HepG2 (cell line): ENCODE results near the gene S1PR3. TPM values are rescaled to one million over a fixed set of nuclear protein-coding genes. Genes with fewer than 3 reads are reported as not detected.

Source experiments
- ATAC-seq: fragments of 200-7000 bp; cut with Tn5 transposase; 3 replicates; pipeline ENCODE4 v1.9.1; 2020; ENCODE audit warnings: mild to moderate bottlenecking, moderate library complexity
- BruUV-seq: library from RNA; stranded (reverse); fragments of 400-500 nt; replicated peaks from 2 replicates; lab custom pipeline; 2021; lab: Mats Ljungman, UMichigan
- CTCF ChIA-PET: fragments of 300-600 bp; formaldehyde crosslinking; extraction: SDS; loops from one replicate; lab custom pipeline; 2021; ENCODE audit warnings: low total read pairs, inconsistent platforms, low intra/inter-chr PET ratio; lab: Yijun Ruan, JAX
- POLR2A ChIA-PET: fragments of 350-600 bp; sonication (Branson Sonifier 250); formaldehyde crosslinking; loops from one replicate; lab custom pipeline; 2020; ENCODE audit warnings: antibody characterized with exemption, inconsistent platforms; lab: Yijun Ruan, JAX
- DNase-seq: peaks from one replicate; pipeline ENCODE4 v3.0.0-alpha.2; 2015; ENCODE audit warnings: low spot score
- FAIRE-seq: peaks from 3 replicates; lab custom pipeline; 2011; peaks lifted over from hg19 to GRCh38; lab: Jason Lieb, UNC
- H2AFZ ChIP-seq: one replicate; pipeline ENCODE4 v1.6.1; 2011; ENCODE audit warnings: low read length, inconsistent platforms
- H3K27ac ChIP-seq: fragments of 300-600 bp; 3 replicates; pipeline ENCODE4 v1.8.0; 2011; ENCODE audit warnings: mixed run types, mild to moderate bottlenecking, mixed read lengths, low read length, inconsistent platforms; ENCODE audit not compliant: insufficient read depth; ENCODE audit errors: extremely low read length
- H3K27me3 ChIP-seq, 2 experiments: fragments of 200-600 bp in 1 of 2; 2 replicates in 1 of 2; 3 replicates in 1 of 2; pipeline versions ENCODE4 v1.6.0 to v1.8.0; 2011; ENCODE audit warnings: low read length in 2 of 2, mild to moderate bottlenecking in 2 of 2, moderate library complexity in 2 of 2, inconsistent platforms in 1 of 2; ENCODE audit not compliant: insufficient read depth in 2 of 2, control insufficient read depth in 1 of 2
- H3K36me3 ChIP-seq, 2 experiments: fragments of 200-600 bp in 1 of 2; replicated peaks in 1 of 2; 2 replicates in 1 of 2; 3 replicates in 1 of 2; pipeline versions ENCODE4 v1.5.1 to v1.8.0; 2011; ENCODE audit warnings: low read length in 2 of 2, inconsistent platforms in 1 of 2; ENCODE audit not compliant: insufficient read depth in 2 of 2, control insufficient read depth in 1 of 2
- H3K4me1 ChIP-seq: 2 replicates; pipeline ENCODE4 v1.5.1; 2012; ENCODE audit warnings: low read length, inconsistent platforms; ENCODE audit not compliant: insufficient read depth
- H3K4me2 ChIP-seq: 2 replicates; pipeline ENCODE4 v1.6.0; 2011; ENCODE audit warnings: low read depth, low read length, inconsistent platforms
- H3K4me3 ChIP-seq, 3 experiments: fragments of 200-600 bp in 1 of 3; sonication (generic), shearing (Covaris generic) in 1 of 3; replicated peaks in 1 of 3; 2 replicates each; pipeline ENCODE4 v1.5.1; 2011 to 2016; ENCODE audit warnings: low read length in 3 of 3, inconsistent platforms in 2 of 3, low read depth in 2 of 3, mild to moderate bottlenecking in 2 of 3, control low read depth in 1 of 3, mixed read lengths in 1 of 3; ENCODE audit not compliant: insufficient read depth in 1 of 3
- H3K79me2 ChIP-seq: one replicate; pipeline ENCODE4 v1.6.1; 2011; ENCODE audit warnings: low read length, inconsistent platforms; ENCODE audit not compliant: insufficient read depth
- H3K9ac ChIP-seq: 2 replicates; pipeline ENCODE4 v1.6.0; 2011; ENCODE audit warnings: mild to moderate bottlenecking, low read depth, low read length, inconsistent platforms; ENCODE audit not compliant: insufficient read depth
- H3K9me3 ChIP-seq: 2 replicates; pipeline ENCODE4 v1.5.1; 2012; ENCODE audit warnings: mild to moderate bottlenecking, low read length
- H4K20me1 ChIP-seq: 2 replicates; pipeline ENCODE4 v1.6.0; 2011; ENCODE audit warnings: inconsistent platforms, mild to moderate bottlenecking, low read length, moderate library complexity; ENCODE audit not compliant: insufficient read depth
- GZF1 ChIP-seq: sonication (generic); formaldehyde crosslinking; IDR thresholded peaks from 2 replicates; pipeline ENCODE4 v1.5.1; 2020; ENCODE audit warnings: mild to moderate bottlenecking, missing genetic modification reagents
- HHEX ChIP-seq: IDR thresholded peaks from 2 replicates; pipeline ENCODE4 v1.6.1; 2016; ENCODE audit warnings: control low read depth
- PPARG ChIP-seq: conservative IDR thresholded peaks from 2 replicates; pipeline ENCODE4 v1.6.1; 2016; ENCODE audit warnings: missing biosample characterization, missing genetic modification reagents
- U2AF1 ChIP-seq: fragments of 200-400 bp; formaldehyde crosslinking; optimal IDR thresholded peaks from 2 replicates; pipeline ENCODE3; 2017; ENCODE audit warnings: mild to moderate bottlenecking, low read depth, low read length
- ZNF761 ChIP-seq: sonication (generic); formaldehyde crosslinking; conservative IDR thresholded peaks from 2 replicates; pipeline ENCODE4 v1.4.0; 2020; ENCODE audit warnings: mild to moderate bottlenecking, missing genetic modification reagents
- ZNF773 ChIP-seq: sonication (generic); formaldehyde crosslinking; IDR thresholded peaks from 2 replicates; pipeline ENCODE4 v1.4.0; 2020; ENCODE audit warnings: missing genetic modification reagents, borderline replicate concordance
- WGBS: methylation state at CpG from one replicate; pipeline ENCODE4 v1.1.6; 2017; ENCODE audit warnings: low lambda C conversion rate; 5-methylcytosine and 5-hydroxymethylcytosine counted together
- in situ Hi-C: cut with HindIII; loops from 2 replicates; pipeline ENCODE4 v1.10.0; 2017; ENCODE audit warnings: low pct_unique_long_range_greater_than_20kb; ENCODE audit not compliant: extremely low pct_ligation_motif_present
- intact Hi-C: fragments of 100-400 bp; cut with micrococcal nuclease; formaldehyde crosslinking; loops from one replicate; pipeline ENCODE4 v1.10.0; 2022; ENCODE audit not compliant: unreplicated experiment
- polyA plus RNA-seq, 8 experiments: library from polyadenylated mRNA; depleted of rRNA in 3 of 8; stranded (reverse) in 7 of 8; unstranded in 1 of 8; fragments of >200 nt; fragmentation: Illumina TruSeq in 4 of 8; extraction: Trizol in 4 of 8; gene quantifications; 2 replicates each; pipeline versions ENCODE4 v1.2.1 to v1.2.3, GENCODE V29; 2011 to 2016; ENCODE audit warnings: low read depth in 4 of 8, missing spikeins in 1 of 8, mixed read lengths in 1 of 8; ENCODE audit not compliant: insufficient read depth in 1 of 8
- total RNA-seq, 5 experiments: library from RNA; depleted of rRNA; stranded (reverse); fragments of >200 nt; fragmentation: Illumina TruSeq; extraction: Trizol; gene quantifications; 2 replicates each; pipeline ENCODE4 v1.2.3, GENCODE V29; 2016; ENCODE audit warnings: low read depth in 1 of 5
- TF ChIP-seq, protein P1 (sequence below): sonication (generic); formaldehyde crosslinking; IDR thresholded peaks from 2 replicates; pipeline ENCODE4 v1.9.0; 2021; ENCODE audit warnings: missing genetic modification reagents, mild to moderate bottlenecking, borderline replicate concordance
- TF ChIP-seq, protein P2 (sequence below): sonication (generic); formaldehyde crosslinking; IDR thresholded peaks from 2 replicates; pipeline ENCODE4 v1.5.0; 2020; ENCODE audit warnings: missing genetic modification reagents, mild to moderate bottlenecking, borderline replicate concordance
- TF ChIP-seq, protein P3 (sequence below): sonication (generic); formaldehyde crosslinking; IDR thresholded peaks from 2 replicates; pipeline ENCODE4 v1.4.0; 2020; ENCODE audit warnings: missing genetic modification reagents

S1PR3 gene
- total and polyA plus RNA-seq, 2 of the 13 experiments (the other 11 are each of a cell fraction or from before 2014, with no cell fraction given): 0.02 TPM; not detected in 1

DNA sequence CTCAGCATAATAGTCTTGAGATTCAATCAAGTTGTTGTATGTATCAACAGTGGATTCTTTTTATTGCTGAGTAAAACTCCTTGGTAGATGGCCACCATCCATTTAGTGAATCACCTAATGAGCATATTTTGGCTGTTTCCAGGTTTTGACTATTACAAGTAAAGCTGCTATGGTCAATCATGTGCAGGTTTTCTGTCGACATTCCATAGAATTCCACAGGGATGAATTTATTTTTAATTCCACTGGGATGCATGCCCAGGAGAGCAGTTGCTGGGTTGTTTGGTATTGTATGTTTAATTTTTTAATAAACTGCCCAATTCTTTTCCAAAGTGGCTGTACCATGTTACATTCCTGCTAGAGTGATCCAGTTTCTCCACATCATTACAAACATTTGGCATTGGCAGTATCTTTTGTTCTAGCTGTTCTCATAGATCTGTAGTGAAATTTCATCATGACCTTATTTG, 10.5 kb upstream of the S1PR3 start:
- H3K27ac ChIP-seq: no peak overlapping the region
- H3K4me1 ChIP-seq: no peaks in the 10 kb centered on the region
- H3K36me3 ChIP-seq: no peaks in the 10 kb centered on the region
- FAIRE-seq (no peak), ATAC-seq (no peak), DNase-seq (no peak)
- no peaks in the 10 kb centered on the region for H3K79me2 ChIP-seq
- intact Hi-C loops: no loop called here
- H3K9me3 ChIP-seq: no peaks in the 10 kb centered on the region
- in situ Hi-C loops: no loop called here
- BruUV-seq: no TSS peak
- H3K4me3 ChIP-seq: no peak overlapping the region
- no peaks in the 10 kb centered on the region for H4K20me1 ChIP-seq
- no peak overlapping the region for H2AFZ ChIP-seq
- no peak overlapping the region for H3K9ac ChIP-seq
- ChIA-PET POLR2A (no interaction called here), CTCF (no interaction called here)
- WGBS: 8% methylated on average over 1 of the region's 1 CpG
- TF ChIP-seq, protein P1, sequence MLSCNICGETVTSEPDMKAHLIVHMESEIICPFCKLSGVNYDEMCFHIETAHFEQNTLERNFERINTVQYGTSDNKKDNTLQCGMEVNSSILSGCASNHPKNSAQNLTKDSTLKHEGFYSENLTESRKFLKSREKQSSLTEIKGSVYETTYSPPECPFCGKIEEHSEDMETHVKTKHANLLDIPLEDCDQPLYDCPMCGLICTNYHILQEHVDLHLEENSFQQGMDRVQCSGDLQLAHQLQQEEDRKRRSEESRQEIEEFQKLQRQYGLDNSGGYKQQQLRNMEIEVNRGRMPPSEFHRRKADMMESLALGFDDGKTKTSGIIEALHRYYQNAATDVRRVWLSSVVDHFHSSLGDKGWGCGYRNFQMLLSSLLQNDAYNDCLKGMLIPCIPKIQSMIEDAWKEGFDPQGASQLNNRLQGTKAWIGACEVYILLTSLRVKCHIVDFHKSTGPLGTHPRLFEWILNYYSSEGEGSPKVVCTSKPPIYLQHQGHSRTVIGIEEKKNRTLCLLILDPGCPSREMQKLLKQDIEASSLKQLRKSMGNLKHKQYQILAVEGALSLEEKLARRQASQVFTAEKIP: no peak
- no peak for TF ChIP-seq HHEX (CRISPR knock-in tag)
- no peak for TF ChIP-seq ZNF773
- no peak for TF ChIP-seq GZF1
- peaks cover 0 to 14% of the 10 kb centered on the region in 2 experiments; a peak in 2 of 5 replicates for H3K27me3 ChIP-seq
- no peak overlapping the region for H3K4me2 ChIP-seq

DNA sequence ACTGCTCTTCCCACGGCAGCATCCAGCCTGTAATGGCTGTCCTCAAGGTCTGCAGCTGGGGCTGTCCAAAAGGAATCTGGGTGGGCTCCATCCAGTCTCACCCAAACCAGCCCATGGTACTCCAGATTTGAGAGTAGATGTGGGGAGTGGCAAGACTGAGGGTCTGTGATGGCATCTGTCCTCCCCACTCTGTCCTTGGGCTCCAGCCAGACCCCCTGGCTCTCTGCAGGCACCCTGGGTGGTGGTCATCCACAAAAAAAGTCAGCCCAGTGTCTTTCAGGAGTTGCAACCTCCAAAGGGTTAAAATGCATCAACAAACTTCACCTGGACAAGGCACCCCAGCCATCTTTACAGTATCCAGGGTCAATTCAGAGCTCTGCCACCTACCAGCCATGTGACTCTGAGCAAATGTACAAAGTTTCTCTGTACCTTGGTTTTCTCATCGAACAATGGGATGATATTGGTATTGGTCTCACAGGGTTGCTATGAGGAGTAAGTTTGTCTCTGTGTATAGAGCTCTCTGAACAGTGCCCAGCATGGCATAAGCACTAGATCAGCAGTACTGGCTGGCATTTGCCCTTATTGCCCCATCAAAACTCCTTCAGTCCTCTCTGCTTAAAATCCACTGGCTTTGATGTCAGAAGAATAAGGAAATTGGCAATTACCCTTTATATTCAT, 7.3 kb upstream of the S1PR3 start:
- FAIRE-seq: no peak
- in situ Hi-C loops: no loop called here
- Histone ChIP-seq H3K27ac (no peak overlapping the region), H4K20me1 (no peaks in the 10 kb centered on the region), H3K79me2 (no peaks in the 10 kb centered on the region), H3K27me3 (no peaks in the 10 kb centered on the region; a peak in 1 of 5 replicates), H3K36me3 (no peaks in the 10 kb centered on the region), H3K9ac (no peak overlapping the region), H3K9me3 (no peaks in the 10 kb centered on the region), H2AFZ (no peak overlapping the region), H3K4me3 (no peak overlapping the region), H3K4me1 (no peaks in the 10 kb centered on the region), H3K4me2 (no peak overlapping the region)
- CTCF ChIA-PET: no interaction called here
- DNase-seq: no peak
- intact Hi-C loops: no loop called here
- WGBS: 0% methylated on average over 2 of the region's 2 CpGs
- no peak for ATAC-seq
- no TSS peak for BruUV-seq
- POLR2A ChIA-PET: no interaction called here
- no peak for TF ChIP-seq U2AF1
- TF ChIP-seq, protein P2, sequence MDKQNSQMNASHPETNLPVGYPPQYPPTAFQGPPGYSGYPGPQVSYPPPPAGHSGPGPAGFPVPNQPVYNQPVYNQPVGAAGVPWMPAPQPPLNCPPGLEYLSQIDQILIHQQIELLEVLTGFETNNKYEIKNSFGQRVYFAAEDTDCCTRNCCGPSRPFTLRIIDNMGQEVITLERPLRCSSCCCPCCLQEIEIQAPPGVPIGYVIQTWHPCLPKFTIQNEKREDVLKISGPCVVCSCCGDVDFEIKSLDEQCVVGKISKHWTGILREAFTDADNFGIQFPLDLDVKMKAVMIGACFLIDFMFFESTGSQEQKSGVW (CRISPR knock-in tag): no peak
- TF ChIP-seq PPARG (CRISPR knock-in tag): no peak
- TF ChIP-seq, protein P3, sequence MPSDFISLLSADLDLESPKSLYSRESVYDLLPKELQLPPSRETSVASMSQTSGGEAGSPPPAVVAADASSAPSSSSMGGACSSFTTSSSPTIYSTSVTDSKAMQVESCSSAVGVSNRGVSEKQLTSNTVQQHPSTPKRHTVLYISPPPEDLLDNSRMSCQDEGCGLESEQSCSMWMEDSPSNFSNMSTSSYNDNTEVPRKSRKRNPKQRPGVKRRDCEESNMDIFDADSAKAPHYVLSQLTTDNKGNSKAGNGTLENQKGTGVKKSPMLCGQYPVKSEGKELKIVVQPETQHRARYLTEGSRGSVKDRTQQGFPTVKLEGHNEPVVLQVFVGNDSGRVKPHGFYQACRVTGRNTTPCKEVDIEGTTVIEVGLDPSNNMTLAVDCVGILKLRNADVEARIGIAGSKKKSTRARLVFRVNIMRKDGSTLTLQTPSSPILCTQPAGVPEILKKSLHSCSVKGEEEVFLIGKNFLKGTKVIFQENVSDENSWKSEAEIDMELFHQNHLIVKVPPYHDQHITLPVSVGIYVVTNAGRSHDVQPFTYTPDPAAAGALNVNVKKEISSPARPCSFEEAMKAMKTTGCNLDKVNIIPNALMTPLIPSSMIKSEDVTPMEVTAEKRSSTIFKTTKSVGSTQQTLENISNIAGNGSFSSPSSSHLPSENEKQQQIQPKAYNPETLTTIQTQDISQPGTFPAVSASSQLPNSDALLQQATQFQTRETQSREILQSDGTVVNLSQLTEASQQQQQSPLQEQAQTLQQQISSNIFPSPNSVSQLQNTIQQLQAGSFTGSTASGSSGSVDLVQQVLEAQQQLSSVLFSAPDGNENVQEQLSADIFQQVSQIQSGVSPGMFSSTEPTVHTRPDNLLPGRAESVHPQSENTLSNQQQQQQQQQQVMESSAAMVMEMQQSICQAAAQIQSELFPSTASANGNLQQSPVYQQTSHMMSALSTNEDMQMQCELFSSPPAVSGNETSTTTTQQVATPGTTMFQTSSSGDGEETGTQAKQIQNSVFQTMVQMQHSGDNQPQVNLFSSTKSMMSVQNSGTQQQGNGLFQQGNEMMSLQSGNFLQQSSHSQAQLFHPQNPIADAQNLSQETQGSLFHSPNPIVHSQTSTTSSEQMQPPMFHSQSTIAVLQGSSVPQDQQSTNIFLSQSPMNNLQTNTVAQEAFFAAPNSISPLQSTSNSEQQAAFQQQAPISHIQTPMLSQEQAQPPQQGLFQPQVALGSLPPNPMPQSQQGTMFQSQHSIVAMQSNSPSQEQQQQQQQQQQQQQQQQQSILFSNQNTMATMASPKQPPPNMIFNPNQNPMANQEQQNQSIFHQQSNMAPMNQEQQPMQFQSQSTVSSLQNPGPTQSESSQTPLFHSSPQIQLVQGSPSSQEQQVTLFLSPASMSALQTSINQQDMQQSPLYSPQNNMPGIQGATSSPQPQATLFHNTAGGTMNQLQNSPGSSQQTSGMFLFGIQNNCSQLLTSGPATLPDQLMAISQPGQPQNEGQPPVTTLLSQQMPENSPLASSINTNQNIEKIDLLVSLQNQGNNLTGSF (CRISPR knock-in tag): no peak
- no peak for TF ChIP-seq ZNF761 (CRISPR knock-in tag)
